ENCODE measurements around the gene ARHGAP25. TPM values are rescaled to one million over a fixed set of nuclear protein-coding genes. Genes with fewer than 3 reads are reported as not detected.
A peak's percentile ranks its signal among the peaks of the same experiment; 100 is the strongest.

Gene ARHGAP25
- total and polyA plus RNA-seq, 2 donors (not counting 3 experiments of a cell fraction or from before 2014, with no cell fraction given): 0.50 to 2.0 TPM

DNA sequence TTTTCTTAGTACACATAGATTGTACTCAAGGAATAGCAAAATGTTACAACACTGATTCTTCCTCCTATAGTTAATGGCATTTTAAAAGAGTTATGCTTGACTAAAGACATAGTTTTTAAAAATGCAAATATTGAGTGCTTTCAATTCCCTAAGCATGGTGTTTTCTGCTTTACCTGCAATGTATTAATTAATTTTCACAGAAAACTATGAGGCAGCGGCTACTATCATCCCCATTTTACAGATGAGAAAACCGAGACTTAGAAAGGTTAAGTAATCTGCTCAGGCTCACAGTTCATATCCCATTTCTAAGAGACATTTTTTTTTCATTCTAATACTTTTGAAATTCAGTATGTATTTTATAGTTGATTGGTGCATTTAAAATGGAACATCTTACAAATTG lies 98.6 kb downstream of the ARHGAP25 start:
- FAIRE-seq (no peak), DNase-seq (ENCODE audit: low read depth, low spot score) (no peak)
- Histone ChIP-seq H3K4me3 (replicated peaks in 1 of 3; ENCODE audit: insufficient read depth in 1 of 3, low read depth in 1 of 3, low read length in 3 of 3) (no peak overlapping the region), H3K27me3 (ENCODE audit: control insufficient read depth in 2 of 2, insufficient read depth in 2 of 2, low read length in 2 of 2) (no peaks in the 10 kb centered on the region), H3K9ac (replicated peaks; ENCODE audit: extremely low read depth, insufficient read depth, low read length) (no peak overlapping the region), H3K9me1 (replicated peaks; ENCODE audit: control insufficient read depth, extremely low read depth, insufficient read depth, low read length) (no peaks in the 10 kb centered on the region), H3K27ac (ENCODE audit: insufficient read depth, low read depth, low read length) (peak overlapping the region; percentile 95), H3K4me1 (ENCODE audit: control insufficient read depth, extremely low read depth, insufficient read depth, low read length) (peaks cover 41% of the 10 kb centered on the region), H3K36me3 (ENCODE audit: control insufficient read depth in 2 of 2, extremely low read depth in 1 of 2, insufficient read depth in 2 of 2, low read length in 2 of 2) (no peaks in the 10 kb centered on the region), H4K20me1 (replicated peaks; ENCODE audit: control insufficient read depth, extremely low read depth, insufficient read depth, low read length) (no peaks in the 10 kb centered on the region), H3K79me2 (ENCODE audit: control insufficient read depth, insufficient read depth, low read length) (no peaks in the 10 kb centered on the region), H3K4me2 (ENCODE audit: insufficient read depth, low read length) (peak overlapping the region; percentile 50), H2AFZ (ENCODE audit: low read depth, low read length) (no peak overlapping the region), H3K9me3 (replicated peaks; ENCODE audit: control insufficient read depth, insufficient read depth, low read length) (no peaks in the 10 kb centered on the region)
- ChIA-PET CTCF (interaction anchor here (1.0 to 3.4 kb wide), 5 partner anchors 21 to 124 kb away, joined by 4 to 23 read pairs (median 4); no protein-coding TSS in a partner anchor), POLR2A (no interaction called here)
- no TSS peak for BruUV-seq (replicated peaks)
- TF ChIP-seq, protein P1, sequence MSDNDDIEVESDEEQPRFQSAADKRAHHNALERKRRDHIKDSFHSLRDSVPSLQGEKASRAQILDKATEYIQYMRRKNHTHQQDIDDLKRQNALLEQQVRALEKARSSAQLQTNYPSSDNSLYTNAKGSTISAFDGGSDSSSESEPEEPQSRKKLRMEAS (IDR thresholded peaks at IDR 0.05; ENCODE audit: insufficient read depth, insufficient read length): no peak
- TF ChIP-seq GATA2 (IDR thresholded peaks at IDR 0.05; ENCODE audit: insufficient read depth, insufficient read length, low read depth, low read length) (no peak), FOS (IDR thresholded peaks at IDR 0.05; ENCODE audit: borderline replicate concordance, insufficient read depth, low read length) (no peak), POLR2A (IDR thresholded peaks at IDR 0.05; ENCODE audit: low read depth, low read length) (no peak), POLR2AphosphoS5 (IDR thresholded peaks at IDR 0.05; ENCODE audit: insufficient read depth, low read depth, low read length) (no peak)
- dilution Hi-C loops (cut with MboI; ENCODE audit: extremely low pct_ligation_motif_present, low sequenced_read_pairs) (no loop called here), intact Hi-C loops (cut with micrococcal nuclease) (loop anchor here (2.0 to 5.0 kb wide), 4 partner anchors 36 to 1309 kb away; partner anchors contain the start of genes APLF, BMP10 and FBXO48)

DNA sequence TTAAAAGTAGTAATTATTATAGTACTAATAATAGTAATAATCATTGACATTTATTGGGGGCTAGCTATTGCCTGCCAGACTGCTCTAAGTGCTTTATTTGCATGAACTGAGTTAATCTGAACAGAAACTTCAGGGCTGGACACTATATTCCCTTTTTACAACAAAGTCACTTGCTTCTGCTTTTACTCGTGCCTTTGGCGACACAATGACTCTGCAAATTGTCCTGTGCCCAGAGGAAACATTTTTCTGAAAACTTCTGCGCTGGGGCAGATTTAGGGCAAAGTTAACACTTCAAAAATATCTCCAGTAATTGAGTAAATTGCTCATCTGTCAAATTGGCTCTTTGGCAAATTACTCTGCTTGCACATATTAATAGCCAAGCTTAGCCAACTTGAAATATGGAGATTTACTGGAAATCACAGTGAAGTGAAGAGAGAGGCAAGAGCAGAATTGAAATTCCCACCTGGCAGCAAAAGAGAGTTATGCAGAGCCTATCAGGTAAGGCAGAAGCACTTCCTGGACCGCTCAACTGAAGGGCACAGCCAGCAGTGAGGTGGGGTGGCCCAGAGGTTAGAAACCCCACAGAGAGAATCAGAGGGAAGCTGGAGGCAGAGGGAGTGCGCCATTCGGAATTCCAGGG lies 100.2 kb downstream of the ARHGAP25 start:
- CTCF ChIA-PET: interaction anchor here (1.1 to 2.8 kb wide), 6 partner anchors 19 to 126 kb away, joined by 4 to 45 read pairs (median 6); no protein-coding TSS in a partner anchor
- POLR2A ChIA-PET: no interaction called here

More for the DNA sequence above, 100.2 kb downstream of the ARHGAP25 start:
- TF ChIP-seq POLR2AphosphoS5 (IDR thresholded peaks at IDR 0.05; ENCODE audit: insufficient read depth, low read depth, low read length) (no peak), JUN (IDR thresholded peaks at IDR 0.05; ENCODE audit: borderline replicate concordance, insufficient read depth, insufficient read length, low read depth) (no peak), FOS (IDR thresholded peaks at IDR 0.05; ENCODE audit: borderline replicate concordance, insufficient read depth, low read length) (no peak), GATA2 (IDR thresholded peaks at IDR 0.05; ENCODE audit: insufficient read depth, insufficient read length, low read depth, low read length) (no peak), POLR2A (IDR thresholded peaks at IDR 0.05; ENCODE audit: low read depth, low read length) (no peak), CTCF (IDR thresholded peaks at IDR 0.05; ENCODE audit: extremely low read depth in 1 of 2, insufficient read depth in 1 of 2, low read depth in 1 of 2, low read length in 2 of 2) (no peak), EZH2 (IDR thresholded peaks at IDR 0.05; ENCODE audit: borderline replicate concordance, low read depth, low read length, severe bottlenecking) (no peak), MYC (IDR thresholded peaks at IDR 0.05; ENCODE audit: low read depth, low read length) (no peak)
- TF ChIP-seq, protein P1 (IDR thresholded peaks at IDR 0.05; ENCODE audit: insufficient read depth, insufficient read length): no peak
- Histone ChIP-seq H3K4me3 (replicated peaks in 1 of 3; ENCODE audit: insufficient read depth in 1 of 3, low read depth in 1 of 3, low read length in 3 of 3) (no peak overlapping the region), H3K79me2 (ENCODE audit: control insufficient read depth, insufficient read depth, low read length) (no peaks in the 10 kb centered on the region), H3K9me3 (replicated peaks; ENCODE audit: control insufficient read depth, insufficient read depth, low read length) (no peaks in the 10 kb centered on the region), H3K36me3 (ENCODE audit: control insufficient read depth in 2 of 2, extremely low read depth in 1 of 2, insufficient read depth in 2 of 2, low read length in 2 of 2) (no peaks in the 10 kb centered on the region), H3K4me1 (ENCODE audit: control insufficient read depth, extremely low read depth, insufficient read depth, low read length) (peaks cover 28% of the 10 kb centered on the region), H3K9ac (replicated peaks; ENCODE audit: extremely low read depth, insufficient read depth, low read length) (no peak overlapping the region), H3K9me1 (replicated peaks; ENCODE audit: control insufficient read depth, extremely low read depth, insufficient read depth, low read length) (no peaks in the 10 kb centered on the region), H3K27me3 (ENCODE audit: control insufficient read depth in 2 of 2, insufficient read depth in 2 of 2, low read length in 2 of 2) (no peaks in the 10 kb centered on the region), H3K27ac (ENCODE audit: insufficient read depth, low read depth, low read length) (no peak overlapping the region), H4K20me1 (replicated peaks; ENCODE audit: control insufficient read depth, extremely low read depth, insufficient read depth, low read length) (no peaks in the 10 kb centered on the region), H2AFZ (ENCODE audit: low read depth, low read length) (no peak overlapping the region), H3K4me2 (ENCODE audit: insufficient read depth, low read length) (no peak overlapping the region)
- no TSS peak for BruUV-seq (replicated peaks)
- no peak for DNase-seq (ENCODE audit: low read depth, low spot score)
- intact Hi-C loops (cut with micrococcal nuclease) (loop anchor here (5.0 kb wide), 3 partner anchors 38 to 1307 kb away; partner anchors contain the start of genes APLF and FBXO48), dilution Hi-C loops (cut with MboI; ENCODE audit: extremely low pct_ligation_motif_present, low sequenced_read_pairs) (no loop called here)
- FAIRE-seq: no peak

Data from endothelial cell of umbilical vein (primary cell).